Measurements from ENCODE around the gene ADCY1. TPM values are rescaled to one million over a fixed set of nuclear protein-coding genes. Genes with fewer than 3 reads are reported as not detected.
A peak's percentile ranks its signal among the peaks of the same experiment; 100 is the strongest.

ADCY1 gene
- total RNA-seq, 3 donors from 2014 or later (not counting 1 experiment from before 2014, with no cell fraction given) = 0.02 to 0.15 TPM; not detected in 1

DNA sequence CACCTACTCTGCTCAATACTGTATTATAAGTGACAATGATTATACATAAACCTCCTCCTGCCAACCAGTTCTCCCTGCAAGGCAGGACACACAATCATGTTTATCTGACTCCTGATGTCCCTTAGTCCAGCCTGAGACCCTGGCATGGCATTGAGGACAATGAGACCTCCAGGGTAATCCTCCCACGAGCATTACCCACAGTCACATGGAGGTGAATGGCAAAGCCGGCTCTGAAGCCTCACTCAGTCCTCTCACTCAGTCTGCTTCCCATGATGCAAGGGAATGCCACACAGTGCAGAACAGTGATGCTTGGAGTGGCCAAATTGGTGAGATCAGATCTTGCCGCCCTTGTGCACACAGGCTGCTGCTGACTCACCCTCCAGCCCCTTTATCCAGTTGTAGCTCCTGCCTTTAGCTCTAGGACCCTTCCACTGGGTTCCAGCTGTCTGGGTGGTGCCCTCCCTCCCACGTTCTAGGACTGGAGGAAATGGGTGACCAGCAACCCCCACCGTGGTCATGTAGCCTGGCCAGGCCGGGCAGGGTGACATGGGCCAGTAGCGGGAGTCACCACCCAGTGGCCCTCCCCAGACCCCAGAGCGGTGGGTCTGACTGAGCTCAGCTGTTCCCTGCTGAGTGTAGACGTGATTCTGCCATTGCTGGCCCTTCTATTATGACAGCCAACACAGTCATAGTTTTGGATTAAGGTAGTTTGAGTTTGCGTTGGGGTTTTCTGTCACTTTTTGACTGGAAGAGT, 5.5 kb upstream of the ADCY1 start:
- Histone ChIP-seq H3K27ac (ENCODE audit: low read length) (no peak overlapping the region), H3K4me1 (ENCODE audit: control insufficient read depth, insufficient read depth, low read length) (no peaks in the 10 kb centered on the region), H3K9me3 (ENCODE audit: control insufficient read depth, insufficient read depth, low read length) (no peaks in the 10 kb centered on the region), H3K27me3 (ENCODE audit: control insufficient read depth, insufficient read depth, low read length) (no peaks in the 10 kb centered on the region), H3K4me3 (ENCODE audit: low read length) (no peak overlapping the region), H3K36me3 (ENCODE audit: control insufficient read depth, insufficient read depth, low read length) (no peaks in the 10 kb centered on the region)
- 81% methylated on average over 9 of the region's 10 CpGs for WGBS (ENCODE audit: insufficient coverage)
- ATAC-seq = no peak
- no peaks in the 10 kb centered on the region for H3K9me3 Mint-ChIP-seq
- H3K27me3 Mint-ChIP-seq (ENCODE audit: low read depth in 2 of 2) = peaks cover 16 to 27% of the 10 kb centered on the region in 2 donors
- H3K36me3 Mint-ChIP-seq = no peaks in the 10 kb centered on the region
- intact Hi-C loops (cut with micrococcal nuclease) = no loop called here
- no peak for DNase-seq
- TF ChIP-seq, protein P1, sequence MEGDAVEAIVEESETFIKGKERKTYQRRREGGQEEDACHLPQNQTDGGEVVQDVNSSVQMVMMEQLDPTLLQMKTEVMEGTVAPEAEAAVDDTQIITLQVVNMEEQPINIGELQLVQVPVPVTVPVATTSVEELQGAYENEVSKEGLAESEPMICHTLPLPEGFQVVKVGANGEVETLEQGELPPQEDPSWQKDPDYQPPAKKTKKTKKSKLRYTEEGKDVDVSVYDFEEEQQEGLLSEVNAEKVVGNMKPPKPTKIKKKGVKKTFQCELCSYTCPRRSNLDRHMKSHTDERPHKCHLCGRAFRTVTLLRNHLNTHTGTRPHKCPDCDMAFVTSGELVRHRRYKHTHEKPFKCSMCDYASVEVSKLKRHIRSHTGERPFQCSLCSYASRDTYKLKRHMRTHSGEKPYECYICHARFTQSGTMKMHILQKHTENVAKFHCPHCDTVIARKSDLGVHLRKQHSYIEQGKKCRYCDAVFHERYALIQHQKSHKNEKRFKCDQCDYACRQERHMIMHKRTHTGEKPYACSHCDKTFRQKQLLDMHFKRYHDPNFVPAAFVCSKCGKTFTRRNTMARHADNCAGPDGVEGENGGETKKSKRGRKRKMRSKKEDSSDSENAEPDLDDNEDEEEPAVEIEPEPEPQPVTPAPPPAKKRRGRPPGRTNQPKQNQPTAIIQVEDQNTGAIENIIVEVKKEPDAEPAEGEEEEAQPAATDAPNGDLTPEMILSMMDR (IDR thresholded peaks at IDR 0.05) = no peak
- H3K4me1 Mint-ChIP-seq = no peaks in the 10 kb centered on the region
- no peak overlapping the region for H3K27ac Mint-ChIP-seq
- H3K4me3 Mint-ChIP-seq = no peak overlapping the region

DNA sequence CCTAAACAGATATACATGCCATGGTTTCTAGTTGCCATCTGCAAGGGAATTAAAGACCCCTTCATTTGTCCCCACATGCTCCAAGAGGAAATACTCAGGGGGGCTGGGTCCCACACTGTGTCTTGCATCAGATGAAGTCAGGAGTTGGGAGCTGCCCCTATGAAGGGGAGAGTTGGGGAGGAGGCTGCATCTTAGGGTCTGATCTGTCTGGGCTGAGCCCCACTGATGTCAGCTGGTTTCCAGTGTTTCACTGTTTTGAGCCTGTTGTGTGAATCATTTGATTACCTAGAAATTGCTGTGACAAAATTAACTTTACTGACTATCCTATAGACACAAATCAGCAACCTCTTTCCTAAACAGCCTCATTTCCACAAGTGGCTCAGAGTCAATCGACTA, 4.9 kb upstream of the ADCY1 start:
- ATAC-seq (no peak), DNase-seq (no peak)
- Mint-ChIP-seq H3K27ac (no peak overlapping the region), H3K4me1 (no peaks in the 10 kb centered on the region), H3K9me3 (no peaks in the 10 kb centered on the region), H3K4me3 (no peak overlapping the region), H3K36me3 (no peaks in the 10 kb centered on the region), H3K27me3 (ENCODE audit: low read depth in 2 of 2) (peaks cover 18 to 30% of the 10 kb centered on the region in 2 donors)
- H3K4me1 ChIP-seq (ENCODE audit: control insufficient read depth, insufficient read depth, low read length) = no peaks in the 10 kb centered on the region
- H3K27ac ChIP-seq (ENCODE audit: low read length) = no peak overlapping the region
- TF ChIP-seq, protein P1 (IDR thresholded peaks at IDR 0.05) = no peak
- no peaks in the 10 kb centered on the region for H3K27me3 ChIP-seq (ENCODE audit: control insufficient read depth, insufficient read depth, low read length)
- H3K4me3 ChIP-seq (ENCODE audit: low read length) = no peak overlapping the region
- WGBS (ENCODE audit: insufficient coverage) = 100% methylated on average over 1 of the region's 1 CpG
- no peaks in the 10 kb centered on the region for H3K36me3 ChIP-seq (ENCODE audit: control insufficient read depth, insufficient read depth, low read length)
- intact Hi-C loops (cut with micrococcal nuclease) = no loop called here
- no peaks in the 10 kb centered on the region for H3K9me3 ChIP-seq (ENCODE audit: control insufficient read depth, insufficient read depth, low read length)

DNA sequence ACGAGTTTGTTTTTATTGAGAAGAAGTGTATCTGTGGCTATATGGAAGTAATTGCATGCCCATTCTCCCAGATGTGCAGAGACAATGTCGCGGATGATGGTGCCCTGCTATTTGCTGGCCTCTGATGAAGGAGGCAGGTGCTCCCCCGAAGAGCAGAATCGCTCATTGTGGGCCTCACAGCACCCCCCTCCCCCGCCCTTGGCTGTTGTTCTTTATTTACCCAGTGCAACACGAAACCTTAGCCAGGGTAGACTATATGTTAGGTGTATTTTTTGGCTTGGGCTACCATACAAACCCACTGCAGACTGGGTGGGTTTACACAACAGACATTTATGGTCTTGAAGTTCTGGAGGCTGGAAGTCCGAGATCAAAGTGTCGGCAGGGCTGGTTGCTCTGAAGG, 3.4 kb upstream of the ADCY1 start:
- H3K4me3 Mint-ChIP-seq = no peak overlapping the region
- H3K9me3 ChIP-seq (ENCODE audit: control insufficient read depth, insufficient read depth, low read length) = no peaks in the 10 kb centered on the region
- no peak overlapping the region for H3K27ac Mint-ChIP-seq
- H3K9me3 Mint-ChIP-seq = no peaks in the 10 kb centered on the region
- no peaks in the 10 kb centered on the region for H3K36me3 ChIP-seq (ENCODE audit: control insufficient read depth, insufficient read depth, low read length)
- no peak overlapping the region for H3K27ac ChIP-seq (ENCODE audit: low read length)
- no peaks in the 10 kb centered on the region for H3K4me1 ChIP-seq (ENCODE audit: control insufficient read depth, insufficient read depth, low read length)
- WGBS (ENCODE audit: insufficient coverage) = 94% methylated on average over 9 of the region's 9 CpGs
- TF ChIP-seq, protein P1 (IDR thresholded peaks at IDR 0.05) = no peak
- DNase-seq (no peak), ATAC-seq (no peak)
- peaks cover 7% of the 10 kb centered on the region for H3K27me3 ChIP-seq (ENCODE audit: control insufficient read depth, insufficient read depth, low read length)
- no peaks in the 10 kb centered on the region for H3K4me1 Mint-ChIP-seq
- H3K4me3 ChIP-seq (ENCODE audit: low read length) = no peak overlapping the region
- intact Hi-C loops (cut with micrococcal nuclease) = no loop called here
- H3K27me3 Mint-ChIP-seq (ENCODE audit: low read depth in 2 of 2) = peaks cover 23 to 30% of the 10 kb centered on the region in 2 donors
- no peaks in the 10 kb centered on the region for H3K36me3 Mint-ChIP-seq

DNA sequence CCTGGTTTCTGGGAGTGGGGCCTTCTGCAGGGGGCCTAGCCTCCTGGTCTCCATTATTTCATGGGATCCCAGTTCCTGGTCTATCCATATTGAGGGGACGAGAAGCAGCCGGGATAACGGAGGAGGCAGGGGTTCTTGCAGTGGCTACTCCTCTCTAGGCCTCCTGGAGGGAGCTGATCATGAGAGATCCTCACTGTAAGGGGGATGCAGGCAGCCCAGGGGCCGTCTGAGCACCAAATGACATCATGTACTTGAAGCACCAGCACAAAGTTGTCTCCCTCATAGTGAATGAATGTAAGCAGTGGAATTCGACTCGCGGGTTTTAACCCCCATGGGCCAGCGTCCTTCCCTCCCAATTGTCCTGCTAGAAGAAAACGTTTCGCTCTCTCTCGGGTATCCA, 964 bp upstream of the ADCY1 start:
- intact Hi-C loops (cut with micrococcal nuclease) = no loop called here
- Histone ChIP-seq H3K4me3 (ENCODE audit: low read length) (no peak overlapping the region), H3K27ac (ENCODE audit: low read length) (no peak overlapping the region), H3K4me1 (ENCODE audit: control insufficient read depth, insufficient read depth, low read length) (no peaks in the 10 kb centered on the region), H3K27me3 (ENCODE audit: control insufficient read depth, insufficient read depth, low read length) (peaks cover 7% of the 10 kb centered on the region), H3K36me3 (ENCODE audit: control insufficient read depth, insufficient read depth, low read length) (no peaks in the 10 kb centered on the region), H3K9me3 (ENCODE audit: control insufficient read depth, insufficient read depth, low read length) (no peaks in the 10 kb centered on the region)
- Mint-ChIP-seq H3K36me3 (no peaks in the 10 kb centered on the region), H3K9me3 (no peaks in the 10 kb centered on the region), H3K4me3 (peak overlapping the region; percentile 25), H3K4me1 (no peaks in the 10 kb centered on the region), H3K27me3 (ENCODE audit: low read depth in 2 of 2) (peaks cover 30 to 34% of the 10 kb centered on the region in 2 donors), H3K27ac (no peak overlapping the region)
- DNase-seq (no peak), ATAC-seq (no peak)
- TF ChIP-seq, protein P1 (IDR thresholded peaks at IDR 0.05) = no peak
- 58% methylated on average over 11 of the region's 11 CpGs for WGBS (ENCODE audit: insufficient coverage)
